Esophagus muscularis mucosa (tissue), 4 donors: ENCODE measurements around the gene SCAF8. TPM values are rescaled to one million over a fixed set of nuclear protein-coding genes. Genes with fewer than 3 reads are reported as not detected.

Experiments used
- DNase-seq: peaks from one replicate; pipeline ENCODE4 v3.0.0-alpha.2; 2017; ENCODE audit errors: extremely low spot score
- H3K27ac ChIP-seq, 4 donors: fragments of 200-600 bp; sonication (generic); replicated peaks in 1 of 4; 1 replicate in 3 of 4; 2 replicates in 1 of 4; pipeline ENCODE4 v1.5.1; 2016 to 2019; ENCODE audit warnings: mild to moderate bottlenecking in 1 of 4
- H3K27me3 ChIP-seq, 4 donors: fragments of 200-600 bp; sonication (generic); one replicate each; pipeline versions ENCODE4 v1.5.1 to v1.6.0; 2016 to 2019
- H3K36me3 ChIP-seq, 4 donors: fragments of 200-600 bp; sonication (generic); one replicate each; pipeline ENCODE4 v1.5.1; 2016 to 2019
- H3K4me1 ChIP-seq, 4 donors: fragments of 200-600 bp; sonication (generic); one replicate each; pipeline ENCODE4 v1.5.1; 2016 to 2019
- H3K4me3 ChIP-seq, 4 donors: fragments of 200-600 bp; sonication (generic); 1 replicate in 2 of 4; 2 replicates in 2 of 4; pipeline ENCODE4 v1.5.1; 2016 to 2019; ENCODE audit warnings: mild to moderate bottlenecking in 4 of 4, moderate library complexity in 1 of 4
- H3K9me3 ChIP-seq, 4 donors: fragments of 200-600 bp; sonication (generic); 1 replicate in 3 of 4; 2 replicates in 1 of 4; pipeline ENCODE4 v1.5.1; 2016 to 2019
- EP300 ChIP-seq: sonication (generic); formaldehyde crosslinking; IDR thresholded peaks from one replicate; pipeline ENCODE4 v1.6.1; 2017; ENCODE audit warnings: antibody characterized with exemption
- POLR2A ChIP-seq: fragments of 450-650 bp; IDR thresholded peaks from one replicate; pipeline ENCODE4 v1.6.1; 2017; ENCODE audit warnings: antibody characterized with exemption, moderate library complexity, mild to moderate bottlenecking, low read depth
- POLR2AphosphoS5 ChIP-seq, 2 donors: sonication (generic); formaldehyde crosslinking; IDR thresholded peaks; one replicate each; pipeline ENCODE4 v1.6.1; 2017; ENCODE audit warnings: antibody characterized with exemption in 2 of 2
- WGBS: methylation state at CpG from one replicate; pipeline ENCODE4 v1.1.5; 2018; 5-methylcytosine and 5-hydroxymethylcytosine counted together
- intact Hi-C: fragments of 100-400 bp; cut with DNase I; formaldehyde crosslinking; loops from one replicate; pipeline ENCODE4 v1.15.1; 2023
- total RNA-seq, 4 donors: library from RNA; depleted of rRNA; stranded (reverse); fragments of >200 nt; gene quantifications; one replicate each; pipeline versions ENCODE4 v1.1.0 to v1.2.1, GENCODE V29; 2016
- TF ChIP-seq, protein P1 (sequence below), 3 experiments: fragments of 200-600 bp in 2 of 3; fragments of 450-650 bp in 1 of 3; sonication (generic) in 2 of 3; IDR thresholded peaks; one replicate each; pipeline ENCODE4 v1.5.1; 2017 to 2019; ENCODE audit warnings: antibody characterized with exemption in 3 of 3, mild to moderate bottlenecking in 2 of 3, moderate library complexity in 1 of 3

The SCAF8 gene
- total RNA-seq, 4 donors from 2014 or later = 35.7 to 42.0 (median 38.8) TPM

- Histone ChIP-seq H3K36me3 (peaks cover 0 to 8% (median 4%) of the 10 kb centered on the region in 4 donors), H3K4me3 (no peak overlapping the region), H3K27ac (no peak overlapping the region), H3K9me3 (no peaks in the 10 kb centered on the region), H3K27me3 (no peaks in the 10 kb centered on the region), H3K4me1 (peaks cover 16 to 40% (median 32%) of the 10 kb centered on the region in 4 donors)
- no peak for TF ChIP-seq EP300
- no peak for TF ChIP-seq POLR2AphosphoS5 (IDR thresholded peaks at IDR 0.05)
- TF ChIP-seq POLR2A = no peak
- TF ChIP-seq, protein P1, sequence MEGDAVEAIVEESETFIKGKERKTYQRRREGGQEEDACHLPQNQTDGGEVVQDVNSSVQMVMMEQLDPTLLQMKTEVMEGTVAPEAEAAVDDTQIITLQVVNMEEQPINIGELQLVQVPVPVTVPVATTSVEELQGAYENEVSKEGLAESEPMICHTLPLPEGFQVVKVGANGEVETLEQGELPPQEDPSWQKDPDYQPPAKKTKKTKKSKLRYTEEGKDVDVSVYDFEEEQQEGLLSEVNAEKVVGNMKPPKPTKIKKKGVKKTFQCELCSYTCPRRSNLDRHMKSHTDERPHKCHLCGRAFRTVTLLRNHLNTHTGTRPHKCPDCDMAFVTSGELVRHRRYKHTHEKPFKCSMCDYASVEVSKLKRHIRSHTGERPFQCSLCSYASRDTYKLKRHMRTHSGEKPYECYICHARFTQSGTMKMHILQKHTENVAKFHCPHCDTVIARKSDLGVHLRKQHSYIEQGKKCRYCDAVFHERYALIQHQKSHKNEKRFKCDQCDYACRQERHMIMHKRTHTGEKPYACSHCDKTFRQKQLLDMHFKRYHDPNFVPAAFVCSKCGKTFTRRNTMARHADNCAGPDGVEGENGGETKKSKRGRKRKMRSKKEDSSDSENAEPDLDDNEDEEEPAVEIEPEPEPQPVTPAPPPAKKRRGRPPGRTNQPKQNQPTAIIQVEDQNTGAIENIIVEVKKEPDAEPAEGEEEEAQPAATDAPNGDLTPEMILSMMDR (IDR thresholded peaks at IDR 0.05) = no peak
- DNase-seq = no peak
- 98% methylated on average over 6 of the region's 6 CpGs for WGBS
- intact Hi-C loops = no loop called here
These were observed 106.3 kb downstream of the SCAF8 start for GRCh38 chr6:154839546-154839945.

DNA sequence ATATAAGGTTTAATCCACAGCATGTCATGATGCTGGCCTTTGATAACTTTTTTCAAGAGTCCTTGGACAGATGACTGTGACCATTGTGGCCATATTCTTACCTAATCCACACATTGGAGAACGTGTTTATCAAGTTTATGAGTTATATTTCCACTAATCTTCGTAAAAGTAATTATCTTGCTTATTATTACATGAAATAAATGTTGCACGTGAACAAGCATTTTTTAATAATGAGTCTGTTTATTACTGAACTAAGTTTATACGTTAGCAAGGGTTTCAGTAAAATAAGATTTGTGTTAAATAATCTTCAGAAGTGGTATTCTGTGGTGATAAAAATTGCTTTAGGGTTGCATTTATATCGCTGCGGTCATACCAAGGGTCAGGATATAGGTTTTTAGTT is 107.1 kb downstream of the SCAF8 start:
- intact Hi-C loops = no loop called here
- no peaks in the 10 kb centered on the region for H3K9me3 ChIP-seq
- H3K27me3 ChIP-seq = no peaks in the 10 kb centered on the region
- TF ChIP-seq POLR2AphosphoS5 (IDR thresholded peaks at IDR 0.05) = no peak
- TF ChIP-seq POLR2A = no peak
- TF ChIP-seq EP300 = no peak
- TF ChIP-seq, protein P1 (IDR thresholded peaks at IDR 0.05) = no peak
- DNase-seq = no peak
- H3K4me3 ChIP-seq = no peak overlapping the region
- 95% methylated on average over 6 of the region's 6 CpGs for WGBS
- peaks cover 12 to 32% (median 24%) of the 10 kb centered on the region in 4 donors for H3K4me1 ChIP-seq
- H3K27ac ChIP-seq = no peak overlapping the region
- peaks cover 0 to 8% (median 4%) of the 10 kb centered on the region in 4 donors for H3K36me3 ChIP-seq

GRCh38 chr6:154841109-154841508 is 107.9 kb downstream of the SCAF8 start:
- WGBS = 98% methylated on average over 4 of the region's 4 CpGs
- no peaks in the 10 kb centered on the region for H3K27me3 ChIP-seq
- TF ChIP-seq, protein P1 (IDR thresholded peaks at IDR 0.05) = no peak
- TF ChIP-seq POLR2AphosphoS5 (IDR thresholded peaks at IDR 0.05) (no peak), EP300 (no peak), POLR2A (no peak)
- no peak for DNase-seq
- H3K9me3 ChIP-seq = no peaks in the 10 kb centered on the region
- H3K27ac ChIP-seq = no peak overlapping the region
- peaks cover 12 to 29% (median 24%) of the 10 kb centered on the region in 4 donors for H3K4me1 ChIP-seq
- intact Hi-C loops = no loop called here
- H3K36me3 ChIP-seq = peaks cover 0 to 8% (median 4%) of the 10 kb centered on the region in 4 donors
- H3K4me3 ChIP-seq = no peak overlapping the region

- Histone ChIP-seq H3K4me1 (peaks cover 12 to 36% (median 29%) of the 10 kb centered on the region in 4 donors), H3K9me3 (no peaks in the 10 kb centered on the region)
- 38% methylated on average over 2 of the region's 2 CpGs for WGBS
These were observed 109.6 kb downstream of the SCAF8 start for GRCh38 chr6:154842833-154843232.

More at GRCh38 chr6:154842833-154843232, 109.6 kb downstream of the SCAF8 start:
- Histone ChIP-seq H3K27ac (no peak overlapping the region), H3K4me3 (no peak overlapping the region), H3K27me3 (no peaks in the 10 kb centered on the region), H3K36me3 (peaks cover 0 to 8% (median 4%) of the 10 kb centered on the region in 4 donors)
- DNase-seq = no peak
- TF ChIP-seq POLR2A (no peak), EP300 (no peak), POLR2AphosphoS5 (IDR thresholded peaks at IDR 0.05) (no peak)
- TF ChIP-seq, protein P1 (IDR thresholded peaks at IDR 0.05) = no peak
- intact Hi-C loops = no loop called here
